K562 (cell line): Measurements from ENCODE around the gene STK11. TPM values are rescaled to one million over a fixed set of nuclear protein-coding genes. Genes with fewer than 3 reads are reported as not detected.

ENCODE experiments used
- ATAC-seq: fragments of 200-7000 bp; cut with Tn5 transposase; 3 replicates; pipeline ENCODE4 v1.9.1; 2020; ENCODE audit warnings: moderate library complexity
- BruUV-seq: library from RNA; stranded (reverse); fragments of 400-500 nt; replicated peaks from 2 replicates; lab custom pipeline; 2021; lab: Mats Ljungman, UMichigan
- CTCF ChIA-PET: fragments of 300-600 bp; formaldehyde crosslinking; extraction: SDS; loops from one replicate; lab custom pipeline; 2021; ENCODE audit warnings: low intra/inter-chr PET ratio; lab: Yijun Ruan, JAX
- POLR2A ChIA-PET: fragments of 300-600, 350-650 bp; sonication (Branson Sonifier 250); formaldehyde crosslinking; extraction: SDS; loops from one replicate; lab custom pipeline; 2021; ENCODE audit warnings: antibody characterized with exemption, inconsistent platforms; lab: Yijun Ruan, JAX
- DNase-seq, 4 experiments: peaks; one replicate each; pipeline versions ENCODE4 v3.0.0 to v3.0.0-alpha.2; 2011 to 2018; ENCODE audit warnings: low spot score in 3 of 4, mixed read lengths in 3 of 4; ENCODE audit errors: extremely low read depth in 1 of 4
- FAIRE-seq: peaks from 2 replicates; lab custom pipeline; 2011; peaks lifted over from hg19 to GRCh38; lab: Jason Lieb, UNC
- H2AFZ ChIP-seq: 2 replicates; pipeline ENCODE4 v1.6.0; 2011; ENCODE audit warnings: low read depth, low read length, control low read depth, inconsistent platforms
- H3K27ac ChIP-seq: fragments of 200-600 bp; 3 replicates; pipeline ENCODE4 v1.8.0; 2011; ENCODE audit warnings: low read depth, mild to moderate bottlenecking, control low read depth, inconsistent platforms, low read length, moderate library complexity, mixed read lengths; ENCODE audit errors: extremely low read depth
- H3K27me3 ChIP-seq, 2 experiments: fragments of 300-600 bp in 1 of 2; 2 replicates in 1 of 2; 3 replicates in 1 of 2; pipeline versions ENCODE4 v1.6.0 to v1.8.0; 2011; ENCODE audit warnings: inconsistent platforms in 2 of 2, low read length in 2 of 2, mild to moderate bottlenecking in 1 of 2, mixed read lengths in 1 of 2, moderate library complexity in 1 of 2; ENCODE audit not compliant: control insufficient read depth in 2 of 2, insufficient read depth in 2 of 2
- H3K36me3 ChIP-seq: fragments of 300-600 bp; 3 replicates; pipeline ENCODE4 v1.8.0; 2011; ENCODE audit warnings: mild to moderate bottlenecking, low read length, inconsistent platforms; ENCODE audit not compliant: control insufficient read depth, insufficient read depth
- H3K4me1 ChIP-seq, 2 experiments: fragments of 200-600 bp in 1 of 2; replicated peaks in 1 of 2; 2 replicates in 1 of 2; 3 replicates in 1 of 2; pipeline versions ENCODE4 v1.5.1 to v1.8.0; 2011; ENCODE audit warnings: inconsistent platforms in 2 of 2, low read length in 2 of 2, mild to moderate bottlenecking in 1 of 2, mixed read lengths in 1 of 2, moderate library complexity in 1 of 2; ENCODE audit not compliant: control insufficient read depth in 2 of 2, insufficient read depth in 2 of 2
- H3K4me2 ChIP-seq: 2 replicates; pipeline ENCODE4 v1.6.1; 2011; ENCODE audit warnings: low read length, control low read depth, inconsistent platforms, mixed read lengths; ENCODE audit not compliant: insufficient read depth
- H3K4me3 ChIP-seq: fragments of 200-600 bp; sonication (generic), shearing (Covaris generic); 2 replicates; pipeline ENCODE4 v1.5.1; 2016; ENCODE audit warnings: control low read depth, inconsistent platforms
- H3K79me2 ChIP-seq: fragments of 200-600 bp; 3 replicates; pipeline ENCODE4 v1.8.0; 2011; ENCODE audit warnings: low read length, inconsistent platforms; ENCODE audit not compliant: control insufficient read depth, insufficient read depth
- H3K9ac ChIP-seq, 2 experiments: 2 replicates each; pipeline versions ENCODE4 v1.6.0 to v1.6.1; 2011; ENCODE audit warnings: low read depth in 2 of 2, low read length in 2 of 2, control low read depth in 1 of 2, inconsistent platforms in 1 of 2, mild to moderate bottlenecking in 1 of 2, mixed read lengths in 1 of 2; ENCODE audit not compliant: insufficient read depth in 1 of 2
- H3K9me1 ChIP-seq: one replicate; pipeline ENCODE4 v1.6.0; 2011; ENCODE audit warnings: inconsistent platforms, mild to moderate bottlenecking, low read length, moderate library complexity; ENCODE audit not compliant: control insufficient read depth, insufficient read depth
- H3K9me3 ChIP-seq: replicated peaks from 2 replicates; pipeline ENCODE4 v1.5.1; 2011; ENCODE audit warnings: low read depth, low read length, inconsistent platforms; ENCODE audit not compliant: control insufficient read depth, insufficient read depth
- H4K20me1 ChIP-seq: replicated peaks from 2 replicates; pipeline ENCODE4 v1.6.1; 2011; ENCODE audit warnings: low read length, inconsistent platforms, mixed read lengths; ENCODE audit not compliant: control insufficient read depth, insufficient read depth
- CREB1 ChIP-seq, 2 experiments: sonication (generic) in 1 of 2; formaldehyde crosslinking in 1 of 2; IDR thresholded peaks; 2 replicates each; pipeline versions ENCODE4 v1.6.1 to v1.8.0; 2012 to 2022; ENCODE audit warnings: inconsistent platforms in 1 of 2, mild to moderate bottlenecking in 1 of 2, missing genetic modification reagents in 1 of 2, moderate library complexity in 1 of 2
- CREM ChIP-seq: IDR thresholded peaks from 2 replicates; pipeline ENCODE4 v1.6.1; 2014; ENCODE audit warnings: antibody characterized with exemption, low read depth
- PCBP1 ChIP-seq: fragments of 200-400 bp; formaldehyde crosslinking; IDR thresholded peaks from 2 replicates; pipeline ENCODE4 v1.6.1; 2018; ENCODE audit warnings: mild to moderate bottlenecking, low read depth, low read length; ENCODE audit not compliant: poor library complexity, severe bottlenecking
- VEZF1 ChIP-seq: fragments of 200-800 bp; sonication (Bioruptor generic); IDR thresholded peaks from 2 replicates; pipeline ENCODE4 v1.6.1; 2017; ENCODE audit warnings: missing genetic modification characterization, missing compliant biosample characterization
- YY1 ChIP-seq, 3 experiments: IDR thresholded peaks; 2 replicates each; pipeline ENCODE4 v1.6.1; 2011; ENCODE audit warnings: low read length in 2 of 3, mild to moderate bottlenecking in 2 of 3, moderate library complexity in 2 of 3, borderline replicate concordance in 1 of 3, control low read depth in 1 of 3, low read depth in 1 of 3; ENCODE audit not compliant: insufficient read depth in 3 of 3, insufficient replicate concordance in 2 of 3, control insufficient read depth in 1 of 3, insufficient read length in 1 of 3; ENCODE audit errors: extremely low read depth in 1 of 3
- ZFP1 ChIP-seq: fragments of 450-650 bp; formaldehyde crosslinking; IDR thresholded peaks from 2 replicates; pipeline ENCODE4 v1.4.0; 2020; ENCODE audit warnings: mild to moderate bottlenecking, mixed read lengths
- ZNF639 ChIP-seq, 2 experiments: fragments of 200-800 bp in 1 of 2; sonication (Bioruptor generic) in 1 of 2; sonication (generic) in 1 of 2; formaldehyde crosslinking in 1 of 2; IDR thresholded peaks in 1 of 2; conservative IDR thresholded peaks in 1 of 2; 2 replicates each; pipeline versions ENCODE4 v1.5.0 to v1.6.1; 2016 to 2020; ENCODE audit warnings: missing compliant biosample characterization in 1 of 2, missing genetic modification characterization in 1 of 2, missing genetic modification reagents in 1 of 2
- ZNF740 ChIP-seq, 3 experiments: fragments of 200-800 bp in 1 of 3; sonication (Bioruptor generic) in 1 of 3; sonication (generic) in 1 of 3; formaldehyde crosslinking in 1 of 3; IDR thresholded peaks; 2 replicates each; pipeline versions ENCODE4 v1.6.1 to v1.8.0; 2016 to 2022; ENCODE audit warnings: mild to moderate bottlenecking in 2 of 3, missing compliant biosample characterization in 2 of 3, missing genetic modification characterization in 2 of 3, missing genetic modification reagents in 1 of 3
- WGBS: fragments of 100-300 bp; shearing (Covaris generic); methylation state at CpG from one replicate; pipeline ENCODE4 v1.1.6; 2016; ENCODE audit warnings: low coverage, mixed read lengths; ENCODE audit not compliant: insufficient coverage; ENCODE audit errors: missing lambda C conversion rate; 5-methylcytosine and 5-hydroxymethylcytosine counted together
- in situ Hi-C: fragments of 300-500 bp; cut with MboI; formaldehyde crosslinking; loops from 4 replicates; pipeline ENCODE4 v1.15.0; 2018; ENCODE audit warnings: inconsistent platforms, mixed read lengths
- intact Hi-C: fragments of 100-400 bp; cut with micrococcal nuclease; formaldehyde crosslinking; loops from 2 replicates; pipeline ENCODE4 v1.14.2; 2022
- polyA plus RNA-seq, 8 experiments: library from polyadenylated mRNA; depleted of rRNA in 4 of 8; stranded (reverse) in 5 of 8; unstranded in 3 of 8; fragments of >200 nt; fragmentation: Nextera tagmentation in 2 of 8; fragmentation: Illumina TruSeq in 1 of 8; extraction: Ambion mirVana in 2 of 8; extraction: Trizol in 1 of 8; gene quantifications; 2 replicates each; pipeline versions ENCODE4 v1.2.1 to v1.2.3, GENCODE V29; 2011 to 2014; ENCODE audit warnings: inconsistent platforms in 1 of 8, missing spikeins in 1 of 8
- total RNA-seq, 7 experiments: library from RNA; depleted of rRNA in 6 of 7; stranded (reverse); fragments of >200 nt in 6 of 7; fragmentation: Illumina TruSeq in 2 of 7; extraction: Trizol in 2 of 7; gene quantifications; 2 replicates each; pipeline versions ENCODE4 v1.2.1 to v1.2.3, GENCODE V29; 2011 to 2021; ENCODE audit warnings: low replicate concordance in 1 of 7

STK11 gene
- total and polyA plus RNA-seq, 9 of the 15 experiments (the other 6 are each of a cell fraction or from before 2014, with no cell fraction given) = 0.15 to 96.5 (median 31.7) TPM

- H3K4me2 ChIP-seq = no peak overlapping the region
- intact Hi-C loops = no loop called here
- peaks cover 6% of the 10 kb centered on the region for H3K9me1 ChIP-seq
- in situ Hi-C loops = no loop called here
- FAIRE-seq (no peak), DNase-seq (peak; percentile 77 to 89 (median 82)), ATAC-seq (peak; percentile 80)
- ChIA-PET POLR2A (interaction anchor here (0.6 to 0.9 kb wide), 2 partner anchors 55 to 108 kb away, joined by 3 to 5 read pairs; no protein-coding TSS in a partner anchor), CTCF (no interaction called here)
- WGBS = 10% methylated on average over 7 of the region's 18 CpGs
- peak overlapping the region in 1 of 2 experiments; percentile 86; a peak in 2 of 4 replicates for H3K9ac ChIP-seq
- peaks cover 55% of the 10 kb centered on the region for H3K79me2 ChIP-seq
- H3K27me3 ChIP-seq = no peaks in the 10 kb centered on the region
- peak overlapping the region; percentile 54; the same call in 1 of the 3 replicates for H3K27ac ChIP-seq
- H3K4me3 ChIP-seq = no peak overlapping the region
- H3K9me3 ChIP-seq = no peaks in the 10 kb centered on the region
- no peak overlapping the region for H2AFZ ChIP-seq
- peaks cover 0 to 74% of the 10 kb centered on the region in 2 experiments; a peak in 3 of 5 replicates for H3K4me1 ChIP-seq
- BruUV-seq = no TSS peak
- H3K36me3 ChIP-seq = peaks cover 9% of the 10 kb centered on the region; the same call in 2 of the 3 replicates
- H4K20me1 ChIP-seq = peaks cover 9% of the 10 kb centered on the region
- peak; percentile 94 for TF ChIP-seq VEZF1 (CRISPR knock-in tag)
- TF ChIP-seq ZNF639 (CRISPR knock-in tag; conservative IDR thresholded peaks at IDR 0.05 in 1 of 2, IDR thresholded peaks at IDR 0.05 in 1 of 2) = no peak
- TF ChIP-seq ZFP1 = no peak
- peak in 1 of 3 experiments; percentile 59 for TF ChIP-seq YY1 (IDR thresholded peaks at IDR 0.05; ENCODE audit: borderline replicate concordance in 1 of 3, control insufficient read depth in 1 of 3, extremely low read depth in 1 of 3, insufficient read depth in 3 of 3, insufficient read length in 1 of 3, insufficient replicate concordance in 2 of 3, low read depth in 1 of 3, low read length in 2 of 3)
- TF ChIP-seq CREM = peak; percentile 63
- TF ChIP-seq CREB1 (IDR thresholded peaks at IDR 0.05) = peak; percentile 49; the same call in 1 of the 2 replicates
- TF ChIP-seq CREB1 (CRISPR knock-in tag; IDR thresholded peaks at IDR 0.05) = no peak
- peak; percentile 94 for TF ChIP-seq PCBP1
- TF ChIP-seq ZNF740 (CRISPR knock-in tag; IDR thresholded peaks at IDR 0.05) = no peak
- TF ChIP-seq ZNF740 (tag; IDR thresholded peaks at IDR 0.05) = peak in 1 of 2 experiments; percentile 75; a peak in 2 of 4 replicates
Measured at GRCh38 chr19:1161716-1162115, 43.9 kb upstream of the STK11 start.
